HL-60 (cell line): ENCODE results near the gene ACE.

Experiments used
- CTCF ChIP-seq: IDR thresholded peaks from one replicate; pipeline ENCODE4 v1.5.1; 2011; ENCODE audit warnings: low read length, control low read depth, inconsistent platforms; ENCODE audit not compliant: insufficient read depth
- POLR2AphosphoS5 ChIP-seq: IDR thresholded peaks from 2 replicates; pipeline ENCODE4 v1.6.1; 2012; ENCODE audit warnings: low read depth

GRCh38 chr17:63434951-63435571, 41.8 kb upstream of the ACE start:
- TF ChIP-seq CTCF (no peak), POLR2AphosphoS5 (no peak)
